HL-60/S4 (cell line): Measurements from ENCODE around the gene FERMT1.
"Not testable (repeated sequence)": the region's sequence is repeated elsewhere in the genome, so short reads cannot be mapped to it uniquely, and the experiment has no call there.

Experiments
- in situ Hi-C: fragments of 300-500 bp; cut with MboI; formaldehyde crosslinking; loops from 2 replicates; pipeline ENCODE4 v1.14.3; 2022; ENCODE audit warnings: low sequenced_read_pairs

Gene FERMT1

DNA sequence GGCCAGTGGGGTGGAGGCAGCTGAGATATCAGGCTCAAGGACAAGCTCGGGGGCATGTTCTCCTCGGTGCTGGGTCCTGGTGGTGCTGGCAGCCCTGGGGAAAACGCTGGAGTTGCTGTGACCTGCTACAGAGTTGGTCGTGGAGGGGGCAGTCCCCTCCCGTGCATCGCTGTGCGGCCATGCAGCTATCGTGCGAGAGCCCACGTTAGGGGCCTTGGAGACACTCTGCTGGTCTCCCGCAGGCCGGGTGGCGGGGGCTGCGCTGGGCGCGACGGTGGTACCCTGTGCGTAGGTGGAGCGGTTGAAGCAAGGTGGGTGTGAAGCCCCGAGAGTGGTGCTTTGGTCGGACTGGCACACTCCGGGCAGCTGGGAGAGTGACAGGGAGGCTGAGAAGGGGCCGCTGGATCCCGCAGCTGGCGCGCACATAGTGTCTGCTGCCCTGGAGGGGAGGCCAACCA is 81.0 kb downstream of the FERMT1 start:
- in situ Hi-C loops: no loop called here

DNA sequence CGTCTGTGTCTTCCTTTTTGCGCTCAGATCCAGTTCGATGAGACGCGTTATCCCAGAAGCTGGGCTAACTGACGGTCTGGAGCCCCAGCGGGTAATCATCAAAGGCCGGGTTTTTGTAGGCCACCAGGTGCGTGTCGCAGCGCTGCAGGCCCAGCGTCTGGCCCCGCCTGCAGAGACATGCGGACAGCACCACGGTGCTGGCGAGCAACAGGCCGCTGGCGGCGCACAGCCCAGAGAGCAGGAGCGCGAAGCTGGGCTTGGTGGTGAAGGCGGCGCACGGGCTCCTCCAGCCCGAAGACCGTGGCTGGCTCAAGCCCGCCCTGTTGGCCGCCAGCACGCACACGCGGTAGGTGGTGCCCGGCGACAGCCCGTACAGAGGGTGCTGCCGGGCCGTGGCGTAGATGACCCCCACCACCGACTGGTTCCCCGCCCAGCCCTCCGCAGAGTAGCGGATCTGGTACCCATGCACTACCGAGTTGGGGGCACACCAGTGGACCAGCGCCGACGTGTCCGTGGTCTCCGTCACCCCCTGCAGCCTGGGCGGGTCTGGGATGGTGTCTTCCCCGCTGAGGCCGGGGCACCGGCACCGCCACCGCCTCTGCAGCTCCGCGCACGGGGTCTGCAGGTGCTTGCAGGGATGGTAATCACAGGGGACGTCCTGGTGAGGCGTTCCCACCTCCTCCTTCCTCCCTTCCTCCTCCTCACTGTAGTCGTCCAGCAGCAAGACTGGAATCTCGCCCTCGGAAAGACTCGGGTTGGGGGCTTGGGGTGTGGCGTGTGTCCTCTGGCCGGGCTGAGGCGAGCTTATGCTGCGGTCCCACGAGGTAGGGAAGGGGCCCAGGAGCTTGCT is 81.6 kb downstream of the FERMT1 start:
- in situ Hi-C loops: no loop called here

DNA sequence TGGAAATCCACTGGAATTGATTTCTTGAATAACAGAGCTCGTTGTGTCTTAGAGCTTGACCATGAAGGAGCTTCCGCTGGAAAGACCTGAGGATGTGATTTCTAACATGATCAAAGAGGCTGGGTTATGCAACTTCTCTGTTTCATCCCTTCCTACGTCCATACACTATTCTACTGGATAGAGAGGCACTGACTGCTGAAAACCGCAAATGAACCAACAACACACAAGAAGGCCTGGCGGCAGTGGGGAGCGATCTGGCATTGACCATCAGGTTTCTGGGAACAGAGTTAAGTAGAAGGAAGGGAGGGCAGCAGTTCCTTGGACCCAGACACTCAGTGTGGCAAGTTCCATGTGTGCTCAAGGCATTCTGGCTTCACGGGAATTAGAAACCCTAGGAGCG is 82.3 kb downstream of the FERMT1 start:
- in situ Hi-C loops: no loop called here

- in situ Hi-C loops: no loop called here
Measured at GRCh38 chr20:6039766-6040165, 83.1 kb downstream of the FERMT1 start.

GRCh38 chr20:6038256-6038655 is 84.6 kb downstream of the FERMT1 start:
- in situ Hi-C loops: no loop called here

DNA sequence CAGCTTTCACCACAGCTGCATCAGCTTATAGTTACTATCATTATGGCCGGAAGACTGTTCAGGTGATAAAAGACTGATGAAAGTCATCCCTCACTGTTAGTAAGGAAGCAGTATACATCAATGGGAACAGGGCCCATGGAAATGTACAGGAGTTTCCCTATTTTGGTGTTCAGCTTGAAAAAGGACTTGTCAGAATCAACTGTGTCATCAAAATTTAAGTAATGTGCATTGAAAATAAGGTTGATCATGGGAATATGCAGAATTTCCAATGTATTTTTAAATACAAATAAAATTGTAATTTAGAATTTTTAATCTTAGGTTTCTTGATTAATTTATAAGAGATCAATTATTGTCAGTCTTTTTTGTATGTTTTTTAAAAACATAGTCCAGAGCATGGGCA is 85.7 kb downstream of the FERMT1 start:
- in situ Hi-C loops: no loop called here

- in situ Hi-C loops: no loop called here
Measured at GRCh38 chr20:6036213-6036612, 86.6 kb downstream of the FERMT1 start.

- in situ Hi-C loops: no loop called here
Measured at GRCh38 chr20:6034134-6034969, 88.5 kb downstream of the FERMT1 start.

GRCh38 chr20:6032907-6033306 is 89.9 kb downstream of the FERMT1 start:
- in situ Hi-C loops: not testable (repeated sequence)

GRCh38 chr20:6030453-6031080 is 92.3 kb downstream of the FERMT1 start:
- in situ Hi-C loops: no loop called here

GRCh38 chr20:6029538-6029937 is 93.3 kb downstream of the FERMT1 start:
- in situ Hi-C loops: no loop called here

- in situ Hi-C loops: no loop called here
Measured at GRCh38 chr20:6028818-6029217, 94.0 kb downstream of the FERMT1 start.

DNA sequence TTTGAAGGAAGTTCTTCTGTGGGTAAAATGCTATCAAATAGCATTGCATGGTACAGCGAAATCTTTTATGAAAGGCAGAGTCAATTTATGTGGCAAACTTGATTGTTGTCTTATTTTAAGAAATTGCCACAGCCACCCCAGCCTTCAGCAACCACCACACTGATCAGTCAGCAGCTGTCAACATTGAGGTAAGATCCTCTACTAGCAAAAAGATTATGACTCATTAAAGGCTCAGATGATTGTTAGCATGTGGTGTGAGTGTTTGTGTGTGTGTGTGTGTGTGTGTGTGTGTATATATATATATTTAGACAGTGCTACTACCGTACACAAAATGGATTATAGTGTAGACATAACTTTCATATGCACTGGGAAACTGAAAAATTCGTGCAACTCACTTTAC is 96.8 kb downstream of the FERMT1 start:
- in situ Hi-C loops: no loop called here
